NCI-H1694 treated with DMSO at 0.1 percent for 48 hours (cell line): ENCODE results near the gene TPRA1.
"Not testable (repeated sequence)": the region's sequence is repeated elsewhere in the genome, so short reads cannot be mapped to it uniquely, and the experiment has no call there.

Source experiments
- DNase-seq: peaks from one replicate; lab custom pipeline; 2025; lab: John Stamatoyannopoulos, UW

The TPRA1 gene

DNA sequence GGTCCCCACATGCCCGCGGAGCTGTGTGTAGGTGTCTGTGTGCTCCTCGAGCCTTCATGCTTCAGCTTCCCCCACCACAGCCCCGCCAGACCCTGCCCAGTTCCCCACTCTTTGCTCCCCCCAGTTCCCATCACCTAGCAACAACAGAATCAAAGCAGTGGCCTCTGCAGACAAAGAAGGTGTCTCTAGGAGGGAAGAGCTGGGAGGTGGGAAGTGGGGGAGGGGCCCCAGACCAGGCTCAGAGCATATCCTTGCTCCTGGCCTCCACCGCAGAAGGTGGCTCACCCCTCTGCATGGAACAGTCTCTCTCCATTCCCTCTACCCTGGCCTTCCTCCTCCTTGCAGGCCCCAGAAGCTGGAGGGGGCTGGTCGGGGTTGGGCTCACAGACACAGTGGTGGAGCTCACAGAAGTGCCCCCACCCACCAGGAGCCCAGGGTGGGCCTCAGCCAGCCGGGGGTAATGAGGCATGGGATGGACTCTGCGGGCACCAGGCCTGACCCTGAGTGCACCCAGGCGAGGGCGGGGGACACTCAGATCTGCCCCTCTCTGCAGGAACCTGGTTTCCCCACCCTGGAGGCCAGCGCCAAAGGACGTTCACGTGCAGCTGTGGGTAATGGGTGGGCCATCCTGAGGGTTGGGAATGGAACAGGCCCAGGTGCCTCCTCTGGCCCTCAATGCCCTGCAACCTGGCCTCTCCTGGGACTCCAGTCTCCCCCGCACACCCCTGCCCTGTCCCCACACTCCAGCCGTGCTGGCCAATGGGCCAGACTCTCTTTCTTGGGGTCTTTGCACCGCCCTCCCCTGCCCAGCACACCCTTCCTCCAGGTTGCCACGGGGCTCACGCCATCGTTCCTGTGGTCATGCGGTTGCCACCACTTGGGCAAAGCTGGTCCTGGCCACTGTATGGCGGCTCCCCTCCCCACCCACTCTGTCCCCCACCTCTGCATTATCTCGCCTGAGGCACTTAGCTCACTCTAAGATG, 53.4 kb downstream of the TPRA1 start:
- DNase-seq: no peak

DNA sequence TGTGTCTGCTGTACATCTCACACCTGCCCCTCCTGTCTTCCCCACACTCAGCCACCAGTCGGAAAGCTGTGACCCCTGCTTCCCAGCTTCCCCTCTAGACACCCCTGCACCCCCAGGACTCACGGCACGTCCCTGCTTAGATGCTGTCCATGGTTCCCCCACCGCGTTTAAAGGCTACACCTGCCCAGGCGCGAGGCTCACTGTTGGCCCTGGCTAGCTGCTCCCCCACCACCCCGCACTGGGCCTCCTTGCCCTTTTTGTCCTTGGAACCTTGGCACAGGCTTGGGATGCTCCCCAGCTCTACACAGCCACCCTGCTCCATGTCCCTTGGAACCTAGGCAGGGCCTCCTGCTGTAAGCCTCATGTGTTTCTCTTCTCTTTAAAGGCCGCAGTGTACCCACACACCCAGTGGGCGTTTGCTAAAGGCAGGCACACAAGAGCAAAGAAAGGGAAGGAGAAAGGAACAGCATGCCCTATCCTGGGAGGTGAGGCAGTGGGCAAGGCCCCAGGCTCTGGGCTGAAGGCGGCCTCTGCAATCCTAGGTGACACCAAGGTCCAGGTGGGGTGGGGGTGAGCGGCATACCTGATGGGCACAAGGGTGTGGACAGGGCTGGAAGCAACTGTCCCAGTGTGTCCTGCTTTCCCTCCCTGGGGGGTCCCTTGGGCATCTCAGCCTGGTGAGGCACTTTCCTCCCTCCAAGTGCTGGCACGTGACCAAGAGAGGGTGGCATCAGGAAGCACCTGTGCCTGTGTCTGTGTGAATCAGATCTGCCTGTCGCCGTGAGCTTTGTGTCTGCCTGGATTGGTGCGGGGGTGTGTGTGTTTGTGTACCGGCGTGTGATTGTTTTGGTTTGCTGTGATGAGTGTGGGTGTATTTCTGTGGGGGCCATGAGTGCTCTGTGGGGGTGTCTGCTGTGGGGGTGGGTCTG, 54.4 kb downstream of the TPRA1 start:
- no peak for DNase-seq

DNA sequence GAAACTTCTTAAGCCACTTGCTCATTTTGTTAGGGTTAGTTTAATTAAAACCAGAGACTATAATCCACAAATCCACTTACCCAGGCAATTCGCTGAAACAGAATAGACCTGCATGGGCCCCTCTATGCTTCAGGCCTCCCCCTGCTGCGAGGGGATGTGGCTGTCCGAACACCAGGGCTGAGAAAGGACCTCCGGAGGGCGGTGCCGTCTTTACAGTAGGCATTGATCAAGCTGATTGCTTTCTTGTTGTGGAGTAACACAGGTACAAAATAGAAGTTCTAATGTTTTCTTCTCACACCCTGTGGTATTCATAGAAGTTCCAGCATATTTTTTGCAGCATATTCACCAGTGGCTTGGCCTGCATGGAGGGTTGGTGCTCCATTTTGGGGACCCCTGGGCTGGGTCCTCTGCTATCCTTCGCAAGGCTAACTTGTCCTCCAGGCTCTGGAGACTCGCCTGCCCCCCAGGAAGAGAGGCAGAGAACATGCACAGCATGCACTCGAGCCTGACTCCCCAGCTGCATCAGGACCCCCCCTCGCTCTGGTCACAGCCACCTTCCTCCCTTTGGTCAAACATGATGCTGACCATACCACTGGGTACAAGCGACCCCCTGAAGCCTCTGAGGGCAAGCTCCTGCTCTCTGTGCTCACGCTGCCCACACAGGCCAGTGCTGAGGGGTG, 55.3 kb downstream of the TPRA1 start:
- DNase-seq: no peak

DNA sequence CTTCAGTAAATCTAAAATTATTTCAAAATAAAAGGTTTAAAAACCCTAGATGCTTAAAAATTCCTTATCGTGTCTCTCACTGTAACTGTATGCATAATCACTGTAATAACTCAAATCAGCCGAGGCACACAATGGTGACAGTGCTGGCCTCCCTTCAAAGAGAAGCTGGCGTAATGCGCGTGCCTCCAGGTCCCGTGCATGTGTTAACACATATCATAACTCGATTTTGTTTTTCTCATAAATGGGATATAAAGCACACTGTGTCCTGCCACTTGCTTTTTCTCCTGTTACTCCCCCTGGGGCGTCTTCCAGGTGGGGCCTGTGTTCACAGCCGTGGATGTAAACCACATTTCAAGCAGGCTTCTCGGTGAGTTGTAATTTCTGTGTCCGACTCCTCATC, 56.0 kb downstream of the TPRA1 start:
- no peak for DNase-seq

DNA sequence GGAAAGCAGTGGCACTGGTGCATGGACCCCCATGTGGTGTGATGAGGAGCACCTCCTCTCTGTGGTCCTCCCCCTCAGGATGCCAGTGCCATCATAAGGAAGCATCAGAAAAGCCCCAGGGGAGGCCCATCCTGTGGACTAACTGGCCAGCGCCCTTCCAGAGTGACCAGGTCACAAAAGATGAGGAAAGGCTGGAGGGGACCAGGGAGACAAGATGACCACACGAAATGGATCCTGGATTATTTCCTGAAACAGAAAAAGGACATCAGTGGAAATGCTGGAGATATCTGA, 56.4 kb downstream of the TPRA1 start:
- no peak for DNase-seq

DNA sequence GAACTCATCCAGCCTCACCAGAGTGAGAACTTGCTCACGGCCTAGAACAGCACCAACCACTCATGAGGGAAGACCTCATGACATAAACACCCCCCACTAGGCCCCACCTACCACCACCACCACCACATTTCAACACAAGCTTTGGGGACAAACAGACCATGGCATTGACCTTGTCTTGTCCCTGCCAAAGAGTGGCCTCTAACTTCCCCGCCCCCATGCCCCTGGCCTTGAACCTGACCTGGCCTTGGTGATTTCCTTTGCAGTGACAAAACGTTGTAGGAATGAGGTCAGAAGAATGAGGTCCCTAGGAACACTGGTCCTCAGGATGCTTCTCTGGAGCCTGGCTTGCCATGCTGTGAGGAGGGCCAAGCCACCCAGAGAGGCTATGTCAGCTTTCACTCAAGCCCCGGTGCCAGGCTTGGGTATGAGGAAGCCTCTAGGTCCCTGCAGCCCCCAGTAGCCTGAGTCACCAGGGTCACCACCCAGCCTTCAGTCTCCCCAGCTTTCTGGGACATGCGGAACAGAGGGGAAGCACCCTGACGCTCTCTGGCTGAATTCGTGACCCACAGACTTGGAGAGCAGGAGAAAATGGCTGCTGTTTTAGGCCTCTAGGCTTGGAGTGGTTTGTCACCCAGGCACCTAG, 57.9 kb downstream of the TPRA1 start:
- DNase-seq: no peak

DNA sequence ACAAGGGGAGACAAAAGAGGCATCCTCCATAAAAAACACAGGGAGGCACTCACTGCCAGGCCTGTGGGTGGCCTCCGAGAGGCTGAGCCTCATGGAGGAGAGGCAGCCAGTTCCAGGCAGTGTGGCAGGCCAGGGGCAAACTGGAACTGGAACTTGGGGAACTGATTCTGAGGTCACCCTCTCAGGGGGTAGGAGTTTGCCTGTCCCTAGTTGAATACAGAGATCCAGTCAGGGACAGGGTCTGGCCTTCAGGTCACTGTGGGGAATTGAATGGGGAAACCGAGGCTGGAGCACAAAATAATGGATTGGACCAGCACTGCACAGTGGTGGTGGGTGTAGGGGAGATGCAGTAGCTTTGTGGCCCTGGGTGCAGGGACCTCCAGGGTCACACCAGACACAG, 58.7 kb downstream of the TPRA1 start:
- no peak for DNase-seq

DNA sequence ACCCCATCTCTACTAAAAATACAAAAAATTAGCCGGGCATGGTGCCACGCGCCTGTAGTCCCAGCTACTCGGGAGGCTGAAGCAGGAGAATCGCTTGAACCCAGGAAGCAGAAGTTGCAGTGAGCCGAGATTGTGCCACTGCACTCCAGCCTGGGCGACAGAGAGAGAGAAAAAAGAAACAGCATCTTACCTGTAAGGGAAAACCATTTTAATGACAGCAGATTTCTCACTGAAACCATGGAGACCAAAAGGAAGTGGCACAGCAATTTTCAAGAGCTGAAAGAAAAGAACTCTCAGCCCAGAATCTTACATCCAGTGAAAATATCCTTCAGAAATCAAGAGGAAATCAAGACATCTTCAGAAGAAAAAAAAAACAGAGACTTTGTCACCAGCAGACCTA, 59.7 kb downstream of the TPRA1 start:
- DNase-seq: not testable (repeated sequence)

DNA sequence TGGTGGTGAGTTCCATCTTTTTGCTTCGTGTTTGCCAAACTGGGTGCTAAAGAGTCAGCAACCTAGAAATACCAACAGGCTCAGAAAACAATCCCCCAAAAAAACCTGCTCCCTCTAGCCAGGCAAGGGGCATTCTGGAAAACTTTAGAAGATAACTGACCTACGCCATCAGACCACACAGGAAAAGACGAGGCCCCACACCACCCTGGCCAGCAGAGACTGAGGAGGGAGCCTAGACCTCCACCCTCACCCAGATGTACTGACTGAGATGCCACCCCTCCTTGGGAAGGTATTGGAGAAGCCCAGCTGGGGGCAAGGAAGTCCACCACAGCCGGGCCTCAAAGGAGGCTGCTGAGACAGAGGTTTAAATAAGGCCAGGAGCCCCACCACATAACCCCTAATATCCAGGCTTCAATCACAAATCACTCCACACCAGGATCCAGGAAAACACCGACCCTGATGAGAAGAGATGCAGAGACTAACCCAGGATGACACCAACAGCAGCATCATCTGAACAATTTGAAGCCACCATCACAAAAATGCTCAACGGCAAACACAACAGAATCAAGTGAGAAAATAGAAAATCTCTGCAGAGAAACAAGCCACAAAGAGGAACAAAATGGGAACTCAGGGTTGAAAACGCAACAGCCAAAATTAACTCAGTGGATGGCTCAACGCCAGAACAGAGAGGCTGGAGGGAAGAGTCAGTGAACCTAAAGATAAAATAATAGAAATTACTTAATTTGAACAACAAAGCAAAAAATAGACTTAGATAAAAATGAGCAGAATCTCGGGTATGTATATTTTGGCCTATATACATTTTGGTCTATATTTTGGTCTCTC, 61.0 kb downstream of the TPRA1 start:
- no peak for DNase-seq

DNA sequence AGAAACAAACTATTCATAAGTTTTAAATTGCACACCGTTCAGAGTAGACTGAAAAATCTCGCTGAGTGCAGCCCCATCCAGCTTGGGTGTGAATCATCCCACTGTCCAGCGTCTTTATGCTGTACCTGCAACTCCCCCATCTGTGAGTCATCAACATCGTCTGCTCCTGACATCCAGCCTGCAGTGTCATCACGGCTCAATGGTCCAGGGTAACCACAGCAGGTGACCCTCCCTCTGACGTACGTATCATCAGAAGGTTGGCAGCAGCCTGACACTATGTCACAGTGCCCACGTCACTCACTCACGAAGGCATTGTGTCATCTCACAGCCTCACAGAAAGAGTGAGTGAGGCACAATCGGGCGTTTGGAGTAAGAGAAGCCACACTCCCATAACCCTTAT, 65.2 kb downstream of the TPRA1 start:
- DNase-seq: no peak

DNA sequence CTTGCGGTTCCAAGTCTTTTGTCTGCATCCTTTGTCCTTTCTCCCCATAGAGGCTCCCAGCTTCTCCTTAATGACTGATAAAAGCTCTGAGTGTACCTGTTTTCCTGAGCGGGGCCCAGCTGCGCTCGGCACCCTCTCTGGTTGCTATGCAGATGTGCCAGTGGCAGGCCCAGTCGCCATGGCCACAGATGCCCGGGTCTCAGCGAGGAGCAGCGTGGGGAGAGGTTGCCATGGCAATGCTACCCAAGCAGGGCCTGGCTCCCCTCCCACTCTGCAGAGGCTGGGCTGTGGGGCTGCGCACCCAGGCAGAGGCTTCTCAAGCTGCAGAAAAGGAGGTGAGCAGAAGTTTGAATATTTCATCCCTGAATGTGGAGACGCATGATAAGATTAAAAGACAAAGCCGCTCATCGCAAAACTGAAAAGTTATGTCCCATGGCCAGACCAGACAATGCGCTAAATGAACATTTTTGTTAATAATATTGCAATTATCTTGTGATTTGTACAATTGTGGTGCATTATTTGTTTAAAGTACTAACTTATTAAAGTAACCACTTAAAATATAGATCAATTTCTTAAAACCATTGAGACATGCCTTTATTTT, 66.1 kb downstream of the TPRA1 start:
- peak; percentile 14 for DNase-seq
